Uterus (tissue), 2 donors: ENCODE data around the gene ACBD6.

ENCODE experiments used
- POLR2A ChIP-seq, 2 donors: fragments of 450-650 bp; IDR thresholded peaks; one replicate each; pipeline ENCODE4 v1.6.1; 2016; ENCODE audit warnings: antibody characterized with exemption in 2 of 2, mild to moderate bottlenecking in 1 of 2, moderate library complexity in 1 of 2
- TF ChIP-seq, protein P1 (sequence below), 4 experiments: fragments of 200-600 bp in 2 of 4; fragments of 450-650 bp in 2 of 4; sonication (generic) in 2 of 4; IDR thresholded peaks; one replicate each; pipeline ENCODE4 v1.5.1; 2016 to 2019; ENCODE audit warnings: antibody characterized with exemption in 4 of 4, mild to moderate bottlenecking in 2 of 4, moderate library complexity in 1 of 4

DNA sequence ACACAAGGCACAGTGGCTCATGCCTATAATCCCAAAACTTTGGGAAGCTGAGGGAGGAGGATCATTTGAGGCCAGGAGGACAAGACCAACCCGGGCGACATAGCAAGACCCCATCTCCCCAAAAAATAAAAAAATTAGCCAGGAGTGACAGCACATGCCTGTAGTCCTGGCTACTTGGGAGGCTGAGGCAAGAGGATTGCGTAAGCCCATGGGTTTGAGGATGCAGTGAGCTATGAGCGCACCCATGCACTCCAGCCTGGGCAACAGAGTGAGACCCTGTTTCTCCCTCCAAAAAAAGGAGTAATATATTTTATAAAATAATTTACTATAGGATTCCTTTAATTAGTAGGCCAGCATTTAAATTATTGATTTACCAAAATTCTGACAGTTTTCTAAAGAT, 89.8 kb downstream of the ACBD6 start:
- TF ChIP-seq, protein P1, sequence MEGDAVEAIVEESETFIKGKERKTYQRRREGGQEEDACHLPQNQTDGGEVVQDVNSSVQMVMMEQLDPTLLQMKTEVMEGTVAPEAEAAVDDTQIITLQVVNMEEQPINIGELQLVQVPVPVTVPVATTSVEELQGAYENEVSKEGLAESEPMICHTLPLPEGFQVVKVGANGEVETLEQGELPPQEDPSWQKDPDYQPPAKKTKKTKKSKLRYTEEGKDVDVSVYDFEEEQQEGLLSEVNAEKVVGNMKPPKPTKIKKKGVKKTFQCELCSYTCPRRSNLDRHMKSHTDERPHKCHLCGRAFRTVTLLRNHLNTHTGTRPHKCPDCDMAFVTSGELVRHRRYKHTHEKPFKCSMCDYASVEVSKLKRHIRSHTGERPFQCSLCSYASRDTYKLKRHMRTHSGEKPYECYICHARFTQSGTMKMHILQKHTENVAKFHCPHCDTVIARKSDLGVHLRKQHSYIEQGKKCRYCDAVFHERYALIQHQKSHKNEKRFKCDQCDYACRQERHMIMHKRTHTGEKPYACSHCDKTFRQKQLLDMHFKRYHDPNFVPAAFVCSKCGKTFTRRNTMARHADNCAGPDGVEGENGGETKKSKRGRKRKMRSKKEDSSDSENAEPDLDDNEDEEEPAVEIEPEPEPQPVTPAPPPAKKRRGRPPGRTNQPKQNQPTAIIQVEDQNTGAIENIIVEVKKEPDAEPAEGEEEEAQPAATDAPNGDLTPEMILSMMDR (IDR thresholded peaks at IDR 0.05) = no peak
- no peak for TF ChIP-seq POLR2A (IDR thresholded peaks at IDR 0.05)
